Loucy (cell line): Measurements from ENCODE around the gene CSHL1.

ENCODE experiments used
- EZH2phosphoT487 ChIP-seq: fragments of 200-600 bp; IDR thresholded peaks from 2 replicates; pipeline ENCODE4 v1.6.1; 2018; ENCODE audit warnings: antibody characterized with exemption, mild to moderate bottlenecking, moderate library complexity, borderline replicate concordance
- TF ChIP-seq, protein P1 (sequence below): fragments of 200-600 bp; sonication (generic); conservative IDR thresholded peaks from 2 replicates; pipeline ENCODE4 v1.5.1; 2014; ENCODE audit warnings: mild to moderate bottlenecking, antibody characterized with exemption, low read length

DNA sequence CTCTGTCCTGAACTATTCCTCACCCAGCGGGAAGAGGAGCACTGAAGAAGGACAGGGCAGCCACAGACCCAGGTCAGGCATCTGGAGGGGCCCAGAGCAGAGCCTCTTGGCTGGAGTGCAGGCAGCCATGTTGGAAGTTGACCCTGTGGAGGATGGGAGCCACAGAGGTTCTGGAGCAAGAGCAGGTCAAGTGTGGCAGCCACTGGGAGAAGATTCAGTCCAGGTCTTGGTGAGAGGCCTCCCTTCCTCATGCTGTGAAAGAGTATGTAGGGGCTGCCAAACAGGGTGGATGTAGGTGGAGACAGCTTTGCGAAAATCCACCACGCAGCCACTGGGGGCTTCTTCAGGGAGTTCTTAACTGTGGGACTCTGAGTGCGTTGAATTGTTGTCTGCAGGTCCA, 21.7 kb upstream of the CSHL1 start:
- no peak for TF ChIP-seq EZH2phosphoT487
- TF ChIP-seq, protein P1, sequence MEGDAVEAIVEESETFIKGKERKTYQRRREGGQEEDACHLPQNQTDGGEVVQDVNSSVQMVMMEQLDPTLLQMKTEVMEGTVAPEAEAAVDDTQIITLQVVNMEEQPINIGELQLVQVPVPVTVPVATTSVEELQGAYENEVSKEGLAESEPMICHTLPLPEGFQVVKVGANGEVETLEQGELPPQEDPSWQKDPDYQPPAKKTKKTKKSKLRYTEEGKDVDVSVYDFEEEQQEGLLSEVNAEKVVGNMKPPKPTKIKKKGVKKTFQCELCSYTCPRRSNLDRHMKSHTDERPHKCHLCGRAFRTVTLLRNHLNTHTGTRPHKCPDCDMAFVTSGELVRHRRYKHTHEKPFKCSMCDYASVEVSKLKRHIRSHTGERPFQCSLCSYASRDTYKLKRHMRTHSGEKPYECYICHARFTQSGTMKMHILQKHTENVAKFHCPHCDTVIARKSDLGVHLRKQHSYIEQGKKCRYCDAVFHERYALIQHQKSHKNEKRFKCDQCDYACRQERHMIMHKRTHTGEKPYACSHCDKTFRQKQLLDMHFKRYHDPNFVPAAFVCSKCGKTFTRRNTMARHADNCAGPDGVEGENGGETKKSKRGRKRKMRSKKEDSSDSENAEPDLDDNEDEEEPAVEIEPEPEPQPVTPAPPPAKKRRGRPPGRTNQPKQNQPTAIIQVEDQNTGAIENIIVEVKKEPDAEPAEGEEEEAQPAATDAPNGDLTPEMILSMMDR = 0 out of 2 replicates have a peak, but pooled peaks have one; percentile 22
